ENCODE data around the gene PFKFB3.

Gene PFKFB3

DNA sequence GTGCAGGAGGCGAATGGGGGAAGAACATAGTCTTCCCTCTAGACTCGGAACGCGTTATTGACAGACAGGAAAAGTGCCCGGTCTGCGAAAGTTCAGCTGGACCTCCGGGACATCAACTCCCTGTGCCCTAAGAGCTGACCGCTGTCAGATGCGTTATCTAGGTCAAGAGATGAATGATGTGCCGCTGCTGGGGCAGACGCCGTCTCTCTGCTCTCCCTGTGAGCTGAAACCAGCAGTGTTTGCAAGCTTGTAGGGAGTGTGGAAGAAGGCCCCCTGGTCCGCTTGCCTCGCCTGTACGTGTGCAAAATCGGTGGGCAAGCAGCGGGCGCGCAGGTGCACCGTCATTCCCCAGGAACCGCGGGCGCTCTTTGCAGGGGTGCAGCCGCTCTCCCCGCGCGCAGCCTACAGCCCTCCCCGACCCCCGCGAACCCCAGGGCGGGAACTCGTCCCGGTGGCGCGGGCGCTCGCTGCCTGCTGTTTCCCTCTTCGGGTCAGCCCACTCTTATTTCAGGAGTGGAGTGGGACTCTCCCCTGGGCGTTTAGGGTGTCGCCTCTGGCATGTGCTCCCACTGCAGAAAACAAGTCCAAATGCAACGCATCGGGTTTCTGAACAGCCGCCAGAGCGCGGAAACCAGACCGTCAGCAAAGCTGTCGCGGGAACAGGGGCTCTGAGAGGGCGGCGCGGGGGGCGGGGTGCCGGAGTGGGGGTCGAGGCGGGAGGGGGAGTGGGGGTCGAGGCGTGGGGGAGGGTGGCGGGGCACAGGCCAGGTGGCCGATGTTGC, 1.8 kb upstream of the PFKFB3 start (continued):
- 0 out of 2 replicates have a peak, but pooled peaks have one; percentile 33 for TF ChIP-seq ZNF449 (tag by site-specific recombination; IDR thresholded peaks at IDR 0.05)
- TF ChIP-seq ZNF560 (tag by site-specific recombination; IDR thresholded peaks at IDR 0.05; ENCODE audit: borderline replicate concordance) = no peak
- peak; percentile 65 for TF ChIP-seq ZBTB48 (tag by site-specific recombination; IDR thresholded peaks at IDR 0.05)
- TF ChIP-seq ZNF23 (tag by site-specific recombination; IDR thresholded peaks at IDR 0.05; ENCODE audit: borderline replicate concordance) = no peak
- TF ChIP-seq KLF9 (tag by site-specific recombination; IDR thresholded peaks at IDR 0.05; ENCODE audit: low read depth) = no peak; the same call in 1 of the 2 replicates
- peak; percentile 96 for TF ChIP-seq GLIS2 (tag by site-specific recombination; IDR thresholded peaks at IDR 0.05)
- TF ChIP-seq GLIS1 (tag by site-specific recombination; IDR thresholded peaks at IDR 0.05) = peak; percentile 97
- no peak for TF ChIP-seq ZNF530 (tag by site-specific recombination; IDR thresholded peaks at IDR 0.05; ENCODE audit: low read depth)
- peak; percentile 69 for TF ChIP-seq ZEB2 (tag by site-specific recombination; IDR thresholded peaks at IDR 0.05)
- TF ChIP-seq KLF1 (tag by site-specific recombination; IDR thresholded peaks at IDR 0.05) = peak; percentile 22; the same call in 1 of the 2 replicates
- peak; percentile 49; the same call in 1 of the 2 replicates for TF ChIP-seq ZNF501 (tag by site-specific recombination; IDR thresholded peaks at IDR 0.05)
- no peak for TF ChIP-seq ZNF529 (tag by site-specific recombination; IDR thresholded peaks at IDR 0.05; ENCODE audit: insufficient replicate concordance)
- no peak for TF ChIP-seq RBAK (tag by site-specific recombination; IDR thresholded peaks at IDR 0.05)
- 0 out of 2 replicates have a peak, but pooled peaks have one; percentile 10 for TF ChIP-seq SP2 (tag by site-specific recombination; IDR thresholded peaks at IDR 0.05)
- TF ChIP-seq ZNF26 (tag by site-specific recombination; IDR thresholded peaks at IDR 0.05) = no peak
- TF ChIP-seq, protein P1, sequence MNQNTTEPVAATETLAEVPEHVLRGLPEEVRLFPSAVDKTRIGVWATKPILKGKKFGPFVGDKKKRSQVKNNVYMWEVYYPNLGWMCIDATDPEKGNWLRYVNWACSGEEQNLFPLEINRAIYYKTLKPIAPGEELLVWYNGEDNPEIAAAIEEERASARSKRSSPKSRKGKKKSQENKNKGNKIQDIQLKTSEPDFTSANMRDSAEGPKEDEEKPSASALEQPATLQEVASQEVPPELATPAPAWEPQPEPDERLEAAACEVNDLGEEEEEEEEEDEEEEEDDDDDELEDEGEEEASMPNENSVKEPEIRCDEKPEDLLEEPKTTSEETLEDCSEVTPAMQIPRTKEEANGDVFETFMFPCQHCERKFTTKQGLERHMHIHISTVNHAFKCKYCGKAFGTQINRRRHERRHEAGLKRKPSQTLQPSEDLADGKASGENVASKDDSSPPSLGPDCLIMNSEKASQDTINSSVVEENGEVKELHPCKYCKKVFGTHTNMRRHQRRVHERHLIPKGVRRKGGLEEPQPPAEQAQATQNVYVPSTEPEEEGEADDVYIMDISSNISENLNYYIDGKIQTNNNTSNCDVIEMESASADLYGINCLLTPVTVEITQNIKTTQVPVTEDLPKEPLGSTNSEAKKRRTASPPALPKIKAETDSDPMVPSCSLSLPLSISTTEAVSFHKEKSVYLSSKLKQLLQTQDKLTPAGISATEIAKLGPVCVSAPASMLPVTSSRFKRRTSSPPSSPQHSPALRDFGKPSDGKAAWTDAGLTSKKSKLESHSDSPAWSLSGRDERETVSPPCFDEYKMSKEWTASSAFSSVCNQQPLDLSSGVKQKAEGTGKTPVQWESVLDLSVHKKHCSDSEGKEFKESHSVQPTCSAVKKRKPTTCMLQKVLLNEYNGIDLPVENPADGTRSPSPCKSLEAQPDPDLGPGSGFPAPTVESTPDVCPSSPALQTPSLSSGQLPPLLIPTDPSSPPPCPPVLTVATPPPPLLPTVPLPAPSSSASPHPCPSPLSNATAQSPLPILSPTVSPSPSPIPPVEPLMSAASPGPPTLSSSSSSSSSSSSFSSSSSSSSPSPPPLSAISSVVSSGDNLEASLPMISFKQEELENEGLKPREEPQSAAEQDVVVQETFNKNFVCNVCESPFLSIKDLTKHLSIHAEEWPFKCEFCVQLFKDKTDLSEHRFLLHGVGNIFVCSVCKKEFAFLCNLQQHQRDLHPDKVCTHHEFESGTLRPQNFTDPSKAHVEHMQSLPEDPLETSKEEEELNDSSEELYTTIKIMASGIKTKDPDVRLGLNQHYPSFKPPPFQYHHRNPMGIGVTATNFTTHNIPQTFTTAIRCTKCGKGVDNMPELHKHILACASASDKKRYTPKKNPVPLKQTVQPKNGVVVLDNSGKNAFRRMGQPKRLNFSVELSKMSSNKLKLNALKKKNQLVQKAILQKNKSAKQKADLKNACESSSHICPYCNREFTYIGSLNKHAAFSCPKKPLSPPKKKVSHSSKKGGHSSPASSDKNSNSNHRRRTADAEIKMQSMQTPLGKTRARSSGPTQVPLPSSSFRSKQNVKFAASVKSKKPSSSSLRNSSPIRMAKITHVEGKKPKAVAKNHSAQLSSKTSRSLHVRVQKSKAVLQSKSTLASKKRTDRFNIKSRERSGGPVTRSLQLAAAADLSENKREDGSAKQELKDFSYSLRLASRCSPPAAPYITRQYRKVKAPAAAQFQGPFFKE (tag by site-specific recombination; IDR thresholded peaks at IDR 0.05; ENCODE audit: borderline replicate concordance) = no peak
- peak; percentile 64 for TF ChIP-seq PRDM1 (tag by site-specific recombination; IDR thresholded peaks at IDR 0.05)
- TF ChIP-seq ZNF518A (tag by site-specific recombination; conservative IDR thresholded peaks at IDR 0.05; ENCODE audit: low read depth) = no peak
- TF ChIP-seq, protein P2, sequence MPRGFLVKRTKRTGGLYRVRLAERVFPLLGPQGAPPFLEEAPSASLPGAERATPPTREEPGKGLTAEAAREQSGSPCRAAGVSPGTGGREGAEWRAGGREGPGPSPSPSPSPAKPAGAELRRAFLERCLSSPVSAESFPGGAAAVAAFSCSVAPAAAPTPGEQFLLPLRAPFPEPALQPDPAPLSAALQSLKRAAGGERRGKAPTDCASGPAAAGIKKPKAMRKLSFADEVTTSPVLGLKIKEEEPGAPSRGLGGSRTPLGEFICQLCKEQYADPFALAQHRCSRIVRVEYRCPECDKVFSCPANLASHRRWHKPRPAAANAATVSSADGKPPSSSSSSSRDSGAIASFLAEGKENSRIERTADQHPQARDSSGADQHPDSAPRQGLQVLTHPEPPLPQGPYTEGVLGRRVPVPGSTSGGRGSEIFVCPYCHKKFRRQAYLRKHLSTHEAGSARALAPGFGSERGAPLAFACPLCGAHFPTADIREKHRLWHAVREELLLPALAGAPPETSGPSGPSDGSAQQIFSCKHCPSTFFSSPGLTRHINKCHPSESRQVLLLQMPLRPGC (tag by site-specific recombination; IDR thresholded peaks at IDR 0.05) = no peak
- TF ChIP-seq ZNF555 (tag by site-specific recombination; conservative IDR thresholded peaks at IDR 0.05) = no peak
- no peak for TF ChIP-seq ZNF302 (tag by site-specific recombination; IDR thresholded peaks at IDR 0.05; ENCODE audit: low read depth)
- TF ChIP-seq ZNF610 (tag by site-specific recombination; IDR thresholded peaks at IDR 0.05; ENCODE audit: borderline replicate concordance) = 0 out of 2 replicates have a peak, but pooled peaks have one; percentile 17
- no peak for TF ChIP-seq ZNF132 (tag by site-specific recombination; IDR thresholded peaks at IDR 0.05; ENCODE audit: borderline replicate concordance)
